Measurements from ENCODE around the gene KLHL34.

The KLHL34 gene

DNA sequence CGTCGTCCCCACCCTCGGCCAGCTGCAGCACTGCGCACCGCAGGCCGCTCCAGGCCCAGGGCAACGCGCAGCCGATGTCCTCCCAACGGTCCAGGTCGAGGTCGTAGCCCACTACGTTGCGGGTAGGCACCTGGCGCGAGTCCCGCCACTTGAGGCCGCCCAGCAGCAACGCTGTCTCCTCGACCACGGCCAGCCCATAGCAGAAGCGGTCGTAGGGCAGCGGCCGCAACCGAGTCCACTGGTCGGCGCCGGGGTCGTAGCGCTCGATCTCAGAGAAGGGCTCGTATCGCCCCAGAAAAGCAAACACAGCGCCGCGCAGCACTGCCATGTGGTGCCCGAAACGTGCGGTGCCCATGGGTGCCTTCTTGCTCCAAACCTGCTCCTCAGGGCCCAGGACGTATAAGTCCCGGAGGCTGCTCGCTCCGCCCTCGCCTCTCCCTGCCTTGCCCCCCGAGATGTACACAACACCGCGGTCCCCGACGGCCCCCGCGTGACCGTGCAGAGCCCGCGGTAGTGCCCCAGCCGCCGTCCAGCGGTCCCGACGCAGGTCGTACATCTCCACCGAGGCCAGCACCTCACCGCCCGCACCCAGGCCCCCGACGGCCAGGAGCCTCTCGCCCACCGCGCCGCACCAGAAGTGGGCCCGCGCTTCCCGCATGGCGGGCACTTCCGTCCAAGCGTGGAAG lies 2.1 kb downstream of the KLHL34 start:
- no peak for DNase-seq (ENCODE audit: low spot score)

DNA sequence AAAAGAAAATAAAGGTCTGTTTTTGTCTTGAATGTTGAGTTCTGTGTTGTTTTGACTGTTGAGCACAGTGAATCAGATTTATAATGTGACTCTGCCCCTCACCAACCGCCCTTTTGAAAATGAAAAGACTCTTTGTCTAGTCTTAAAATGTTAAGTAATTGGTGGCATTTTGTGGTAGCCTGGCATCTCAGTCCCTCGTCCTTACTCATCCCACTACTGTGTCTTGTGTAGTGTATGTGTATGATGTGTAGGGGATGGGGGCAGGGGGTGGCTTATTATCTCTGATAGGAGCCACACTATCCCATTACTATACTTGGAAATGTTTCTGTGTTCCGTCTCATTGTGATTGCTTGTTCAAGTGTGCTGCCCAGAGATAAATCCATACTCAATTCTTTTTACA lies 12.2 kb downstream of the KLHL34 start:
- no peak for DNase-seq (ENCODE audit: low spot score)

DNA sequence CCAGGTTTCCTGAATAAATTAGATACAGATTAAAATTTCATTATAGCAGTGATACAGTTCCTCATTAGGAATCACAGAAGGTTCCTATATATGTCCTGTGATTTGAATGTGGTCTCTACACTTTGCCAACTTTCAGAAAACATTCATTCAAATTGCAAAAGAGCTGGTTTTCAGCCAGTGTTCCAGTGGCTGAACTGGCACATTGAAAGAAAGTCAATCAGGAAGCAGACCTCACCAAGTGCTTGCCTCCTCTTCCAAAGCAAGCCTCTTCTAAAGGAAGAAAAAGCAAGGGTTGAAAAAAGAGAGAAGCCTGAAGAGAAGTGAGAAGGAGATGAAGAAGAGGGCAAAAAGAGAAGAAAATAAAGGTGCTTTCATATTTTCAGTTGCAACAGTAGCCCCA lies 12.7 kb downstream of the KLHL34 start:
- DNase-seq (ENCODE audit: low spot score), result no peak

DNA sequence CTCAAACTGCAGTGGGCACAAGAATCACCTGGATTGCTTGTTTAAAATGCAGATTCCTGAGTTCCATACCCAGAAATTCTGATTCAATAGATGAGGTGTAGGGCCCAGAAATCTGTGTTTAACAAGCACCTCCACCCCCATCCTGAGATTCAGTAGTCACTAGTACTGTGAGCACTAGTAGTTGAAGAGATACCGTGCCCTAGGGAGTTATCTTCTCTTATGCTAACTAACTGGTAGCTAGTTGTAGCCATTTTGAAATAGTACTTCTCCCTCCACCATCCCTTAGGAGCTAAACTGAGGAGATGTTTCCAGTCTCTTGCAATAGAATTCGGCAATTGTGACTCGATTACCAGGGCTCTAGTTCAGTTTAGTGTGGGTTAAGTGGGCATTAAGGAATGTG lies 18.4 kb downstream of the KLHL34 start:
- DNase-seq (ENCODE audit: low spot score), result no peak

DNA sequence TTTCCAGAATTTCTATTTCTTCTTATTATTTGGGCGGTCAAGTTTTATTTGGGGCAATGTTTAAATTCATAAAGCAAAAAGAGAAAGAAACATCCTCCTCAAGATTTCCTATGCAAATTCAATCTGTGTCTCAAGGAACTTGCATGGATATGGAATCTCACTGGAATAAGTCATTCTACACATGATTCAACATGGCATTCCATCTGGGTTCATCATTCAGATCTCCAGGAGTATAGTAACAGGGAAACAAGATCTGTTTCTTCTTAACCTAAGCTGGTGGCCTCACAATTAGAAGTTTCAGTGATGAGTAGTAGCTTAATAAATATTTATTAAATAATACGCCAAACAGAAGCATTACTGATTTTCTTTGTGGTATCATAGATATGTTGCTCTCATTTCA lies 19.8 kb downstream of the KLHL34 start:
- no peak for DNase-seq (ENCODE audit: low spot score)

DNA sequence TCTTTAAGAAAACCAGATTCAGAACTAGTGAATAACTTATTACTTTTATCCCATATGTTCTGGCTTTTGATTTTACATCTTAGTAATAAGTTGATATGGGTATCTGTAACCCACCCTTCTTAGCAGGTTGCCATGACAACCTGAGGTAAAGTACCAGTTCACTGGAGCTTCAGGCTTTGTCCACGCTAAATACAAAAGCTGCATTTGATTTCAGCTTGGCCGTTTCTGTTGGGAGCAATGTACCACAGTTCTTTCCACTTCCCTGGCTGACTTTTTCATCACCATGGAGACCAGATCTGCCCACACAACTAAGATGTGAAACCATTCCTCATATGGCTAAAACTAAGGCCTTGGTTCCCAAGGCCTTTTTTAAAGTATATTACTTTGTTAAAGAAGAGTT lies 26.1 kb downstream of the KLHL34 start:
- no peak for DNase-seq (ENCODE audit: low spot score)

DNA sequence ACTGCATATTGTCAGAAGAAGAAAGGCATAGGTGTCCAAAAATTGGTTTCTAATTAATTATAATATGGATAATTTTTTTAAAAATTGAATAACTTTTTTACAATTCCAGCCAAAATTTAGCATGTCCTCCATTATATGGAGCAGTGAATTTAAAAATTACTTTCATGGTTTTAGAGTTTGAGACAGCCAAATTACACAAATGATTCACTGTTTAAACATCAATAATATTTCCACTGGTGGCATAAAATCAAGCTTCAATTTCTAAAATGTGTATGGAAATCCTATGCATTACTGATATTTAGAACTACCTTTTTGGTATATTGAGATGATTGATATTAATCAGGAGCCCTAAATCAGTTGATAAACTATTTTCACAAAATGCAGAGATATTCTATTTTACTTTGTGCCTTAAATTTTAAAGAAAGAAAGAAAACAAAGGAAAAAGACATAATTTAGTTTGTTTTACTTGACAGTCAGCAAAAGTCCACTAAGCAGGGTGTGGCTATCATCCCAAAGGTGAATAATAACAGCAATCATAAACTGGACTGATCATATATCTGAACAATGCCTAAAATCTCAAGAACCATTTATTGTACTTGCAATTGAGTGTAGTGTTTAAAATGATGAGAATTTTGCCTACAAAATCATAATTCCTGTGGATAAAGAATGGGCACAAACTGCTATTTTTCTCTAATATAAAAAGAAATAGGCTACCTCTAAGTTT lies 34.2 kb downstream of the KLHL34 start:
- DNase-seq (ENCODE audit: low spot score), result no peak

DNA sequence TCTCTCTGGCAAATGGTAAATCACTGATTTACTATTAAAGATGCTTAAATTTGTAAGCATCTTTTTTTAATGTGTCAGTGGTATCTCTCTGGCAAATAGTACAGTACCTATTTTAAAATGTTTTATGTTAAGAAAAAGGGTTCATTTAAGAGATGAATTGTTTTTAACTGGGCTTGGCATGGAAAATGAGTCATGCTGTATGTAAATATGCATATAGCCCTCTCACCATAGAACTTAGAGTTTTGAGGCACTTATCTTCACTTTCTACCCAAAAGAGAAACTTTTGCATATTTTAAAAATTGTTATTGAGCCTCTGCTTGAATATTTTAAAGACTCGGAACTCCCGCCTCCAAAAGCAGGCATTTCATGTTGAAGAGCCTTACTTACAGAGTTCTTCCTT lies 37.9 kb downstream of the KLHL34 start:
- no peak for DNase-seq (ENCODE audit: low spot score)

DNA sequence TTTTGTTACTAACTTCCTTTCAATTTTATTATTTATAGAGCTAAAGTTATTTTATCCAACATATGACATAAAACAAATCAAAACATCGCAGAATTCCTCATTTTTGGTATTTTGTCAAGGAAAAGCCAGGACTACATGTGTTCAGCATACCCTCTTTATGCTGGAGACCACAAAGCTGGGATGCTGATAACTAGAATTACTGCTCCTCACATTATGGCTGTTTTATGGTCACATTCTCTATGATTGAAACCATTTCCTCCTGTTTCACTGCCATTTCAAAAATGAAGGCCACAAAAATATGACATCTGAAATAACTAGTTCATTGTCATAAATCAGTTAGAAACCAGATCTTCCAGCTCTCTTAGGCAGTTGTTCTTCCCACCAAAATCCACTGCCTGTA lies 41.7 kb downstream of the KLHL34 start:
- no peak for DNase-seq (ENCODE audit: low spot score)

DNA sequence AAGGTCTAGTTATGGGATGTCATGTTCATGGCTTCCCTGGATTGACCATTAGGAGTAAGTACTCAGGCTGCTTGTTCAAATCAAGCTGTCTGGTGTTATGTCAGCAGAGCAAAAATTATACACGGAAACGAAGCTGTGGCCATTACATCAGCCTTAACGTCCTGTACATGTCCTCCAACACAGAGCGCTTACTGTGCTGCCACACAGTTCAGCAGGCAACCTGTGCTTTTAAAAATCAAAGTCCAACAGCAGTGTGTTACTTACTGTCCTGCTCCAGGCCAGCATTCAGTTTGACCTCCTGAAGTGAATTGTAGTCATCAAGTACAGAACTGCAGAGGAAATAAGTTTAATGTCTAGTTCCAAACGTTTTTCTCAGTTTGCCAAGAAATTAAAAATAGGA lies 46.0 kb downstream of the KLHL34 start:
- no peak for DNase-seq (ENCODE audit: low spot score)

DNA sequence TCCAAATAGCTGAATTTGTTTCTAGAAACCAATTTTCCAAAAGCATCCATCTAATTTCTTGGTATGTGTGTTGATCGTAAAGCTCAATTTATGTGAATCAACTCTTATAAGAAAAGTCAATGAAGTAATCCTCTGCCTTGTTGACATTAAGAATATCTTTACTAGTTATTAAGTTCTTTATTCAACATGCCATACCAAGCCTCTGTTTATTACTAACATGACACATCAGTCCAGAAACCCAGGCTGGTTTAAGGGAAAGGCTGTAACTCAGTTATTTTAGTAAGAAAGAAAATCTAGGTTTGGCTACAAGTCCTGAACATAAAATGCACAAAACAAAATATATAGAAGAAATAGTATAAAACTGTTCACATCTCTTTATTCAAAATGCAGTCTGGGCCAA lies 48.0 kb downstream of the KLHL34 start:
- no peak for DNase-seq (ENCODE audit: low spot score)

DNA sequence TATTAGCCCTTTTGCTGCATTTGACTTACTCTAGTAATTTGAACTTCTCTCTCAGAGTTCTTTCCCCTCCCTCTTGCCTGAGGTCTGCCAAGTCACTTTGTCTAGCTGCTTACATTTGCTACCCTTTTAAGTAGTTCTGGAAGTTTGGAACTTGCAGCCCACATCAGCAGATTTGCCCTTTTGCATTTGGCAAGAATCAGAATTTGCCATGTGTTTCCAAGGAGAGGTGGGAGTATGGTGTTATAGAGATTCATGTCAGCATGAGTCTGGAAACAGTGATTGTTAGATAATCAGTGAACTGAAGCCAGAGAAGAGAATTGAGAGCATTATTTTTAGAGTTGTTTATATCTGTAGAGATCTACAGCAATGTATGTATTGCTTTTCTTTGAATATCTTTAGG lies 52.1 kb downstream of the KLHL34 start:
- DNase-seq (ENCODE audit: low spot score), result peak; percentile 53
